ENCODE measurements around the gene CAMKK1.

- TF ChIP-seq CTCF (IDR thresholded peaks at IDR 0.05; ENCODE audit: insufficient read depth, low read depth, low read length) = no peak
- TF ChIP-seq EZH2 (IDR thresholded peaks at IDR 0.05; ENCODE audit: insufficient read depth, low read length) = no peak
Measured at GRCh38 chr17:3917391-3917931, 24.6 kb upstream of the CAMKK1 start.

All from astrocyte (in vitro differentiated cells and primary cell).